GM10248 (cell line): Measurements from ENCODE around the gene ROBO1.

Experiments
- CTCF ChIA-PET: fragments of 300-600 bp; sonication (Branson Sonifier 250); formaldehyde crosslinking; extraction: SDS; loops from one replicate; lab custom pipeline; 2021; ENCODE audit warnings: antibody characterized with exemption; lab: Yijun Ruan, JAX
- POLR2A ChIA-PET: fragments of 350-650 bp; sonication (Branson Sonifier 250); formaldehyde crosslinking; extraction: SDS; loops from one replicate; lab custom pipeline; 2020; ENCODE audit warnings: antibody characterized with exemption; lab: Yijun Ruan, JAX
- DNase-seq: peaks from one replicate; pipeline ENCODE4 v3.0.0; 2012; ENCODE audit errors: extremely low spot score
- CTCF ChIP-seq: IDR thresholded peaks from 2 replicates; pipeline ENCODE4 v1.5.1; 2012; ENCODE audit warnings: mild to moderate bottlenecking, low read depth; ENCODE audit errors: extremely low read depth, missing control alignments, control extremely low read depth

Gene ROBO1

DNA sequence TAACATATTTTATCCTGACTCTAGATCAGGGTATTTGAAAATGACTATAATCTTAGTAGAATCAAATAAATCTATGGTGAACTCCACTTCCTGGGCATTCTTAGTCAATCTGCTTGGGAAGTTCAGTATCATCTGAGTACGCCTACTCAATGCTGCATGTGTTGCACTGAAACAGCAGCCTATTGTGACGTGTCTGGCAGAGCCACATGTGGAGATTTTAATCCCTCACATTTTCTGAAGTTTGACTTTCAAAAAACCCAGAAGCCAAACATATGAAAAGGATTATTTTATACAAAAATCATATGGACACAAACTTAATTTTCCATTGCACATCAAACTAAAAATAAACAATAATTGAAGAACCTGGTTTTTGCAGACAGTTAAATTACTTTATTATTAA, 798.3 kb downstream of the ROBO1 start:
- no peak for DNase-seq
- POLR2A ChIA-PET, result no interaction called here
- CTCF ChIA-PET, result no interaction called here
- no peak for TF ChIP-seq CTCF

DNA sequence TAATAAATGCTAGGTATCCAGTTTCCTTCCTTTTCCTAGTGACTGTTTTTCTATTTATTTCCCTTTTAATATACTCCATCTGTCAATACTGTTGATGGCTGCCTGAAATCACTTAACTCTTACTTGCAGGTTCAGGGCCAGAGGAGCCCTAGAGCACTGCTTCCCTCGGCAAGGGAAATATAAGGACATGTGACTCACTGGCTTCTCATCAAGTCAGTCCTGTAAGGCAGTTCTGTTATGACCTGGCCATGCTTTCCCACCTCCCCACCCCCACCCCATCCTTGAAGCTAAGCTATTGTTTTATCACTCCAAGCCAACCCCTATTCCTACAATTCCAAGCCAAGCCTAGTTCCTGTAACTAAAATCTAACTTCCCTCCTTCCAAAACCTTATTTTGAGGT, 800.7 kb downstream of the ROBO1 start:
- no peak for TF ChIP-seq CTCF
- ChIA-PET CTCF (no interaction called here), POLR2A (no interaction called here)
- DNase-seq, result no peak

DNA sequence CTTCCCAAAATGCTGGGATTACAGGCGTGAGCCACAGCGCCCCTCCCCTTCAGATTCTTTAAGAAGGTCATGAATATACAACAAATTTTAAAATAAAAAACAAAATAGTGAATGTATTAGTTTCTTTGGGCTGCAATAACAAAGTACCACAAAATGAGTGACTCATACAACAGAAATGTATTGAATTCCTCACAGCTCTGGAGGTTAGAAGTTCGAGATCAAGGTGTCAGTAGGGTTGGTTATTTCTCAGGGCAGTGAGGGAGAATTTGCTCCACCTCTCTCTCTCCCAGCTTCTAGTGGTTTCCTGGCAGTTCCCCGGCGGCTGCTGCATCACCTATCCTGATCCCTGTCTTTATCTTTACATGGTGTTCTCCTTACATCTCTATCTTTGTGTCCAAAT, 804.0 kb downstream of the ROBO1 start:
- no peak for TF ChIP-seq CTCF
- no peak for DNase-seq
- POLR2A ChIA-PET, result no interaction called here
- CTCF ChIA-PET, result interaction anchor here (1.9 kb wide), 1 partner anchor 9 kb away, joined by 7 read pairs; no protein-coding TSS in a partner anchor

- ChIA-PET CTCF (interaction anchor here (1.0 kb wide), 1 partner anchor 59 kb away, joined by 3 read pairs; no protein-coding TSS in a partner anchor), POLR2A (no interaction called here)
- no peak for DNase-seq
- TF ChIP-seq CTCF, result no peak
Measured at GRCh38 chr3:78957456-78957855, 810.3 kb downstream of the ROBO1 start.

DNA sequence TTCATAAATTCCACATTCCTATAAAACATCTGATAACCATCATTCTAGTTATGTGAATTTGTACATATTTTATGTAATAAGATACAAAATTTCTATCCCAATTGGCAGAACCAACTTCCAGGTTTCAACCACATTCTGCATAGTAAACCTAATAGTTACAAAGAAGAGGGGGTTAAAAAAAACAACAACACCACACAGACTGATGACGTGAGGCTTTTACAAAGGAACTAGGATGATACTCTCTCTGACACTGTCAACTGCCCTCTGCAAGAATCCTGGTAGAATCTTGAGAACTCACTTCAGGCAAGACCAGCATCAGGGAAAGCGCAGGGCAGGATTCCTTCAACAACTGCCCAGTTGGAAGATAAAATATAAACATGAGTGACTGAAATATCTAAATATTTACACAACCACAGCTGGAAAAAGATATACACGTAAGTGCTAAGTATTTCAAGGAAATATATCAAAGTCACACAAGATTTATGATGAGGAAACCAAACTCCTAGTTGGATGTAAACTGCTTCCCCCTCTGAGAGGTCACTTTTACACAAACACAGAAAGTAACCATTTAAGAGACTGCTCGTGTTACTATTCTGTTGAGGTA, 816.4 kb downstream of the ROBO1 start:
- no peak for TF ChIP-seq CTCF
- POLR2A ChIA-PET, result no interaction called here
- DNase-seq, result no peak
- CTCF ChIA-PET, result interaction anchor here (1.1 kb wide), 1 partner anchor 21 kb away, joined by 3 read pairs; no protein-coding TSS in a partner anchor

GRCh38 chr3:78941587-78941986, 826.2 kb downstream of the ROBO1 start:
- ChIA-PET POLR2A (no interaction called here), CTCF (no interaction called here)

More at GRCh38 chr3:78941587-78941986, 826.2 kb downstream of the ROBO1 start:
- no peak for TF ChIP-seq CTCF
- peak; percentile 20 for DNase-seq
